H1 (cell line): ENCODE measurements around the gene ESR1. TPM values are rescaled to one million over a fixed set of nuclear protein-coding genes. Genes with fewer than 3 reads are reported as not detected.

Source experiments
- CTCF ChIP-seq, 3 experiments: IDR thresholded peaks; 1 replicate in 2 of 3; 2 replicates in 1 of 3; pipeline versions ENCODE4 v1.5.1 to v1.6.1; 2011; ENCODE audit warnings: low read length in 3 of 3, mild to moderate bottlenecking in 3 of 3, inconsistent platforms in 2 of 3, low read depth in 1 of 3, moderate library complexity in 1 of 3; ENCODE audit not compliant: insufficient read depth in 1 of 3; ENCODE audit errors: control extremely low read depth in 1 of 3
- E2F6 ChIP-seq: IDR thresholded peaks from 2 replicates; pipeline ENCODE4 v1.6.1; 2012; ENCODE audit warnings: inconsistent platforms
- HDAC2 ChIP-seq, 2 experiments: fragments of 300-600 bp in 1 of 2; sonication (generic) in 1 of 2; IDR thresholded peaks; 2 replicates each; pipeline ENCODE4 v1.6.1; 2011 to 2012; ENCODE audit warnings: low read depth in 2 of 2, low read length in 2 of 2, mild to moderate bottlenecking in 2 of 2, moderate library complexity in 2 of 2, borderline replicate concordance in 1 of 2, inconsistent platforms in 1 of 2
- KDM1A ChIP-seq: fragments of 200-600, 300-600 bp; sonication (generic); IDR thresholded peaks from 2 replicates; pipeline ENCODE4 v1.7.1; 2016; ENCODE audit warnings: mild to moderate bottlenecking, low read length, borderline replicate concordance
- RFX5 ChIP-seq: IDR thresholded peaks from 2 replicates; pipeline ENCODE4 v1.6.1; 2011; ENCODE audit warnings: low read depth, low read length, improper control_type of control experiment, borderline replicate concordance
- SP2 ChIP-seq: IDR thresholded peaks from 2 replicates; pipeline ENCODE4 v1.6.1; 2012; ENCODE audit warnings: mild to moderate bottlenecking, low read length, inconsistent platforms
- polyA plus RNA-seq, 7 experiments: library from polyadenylated mRNA; depleted of rRNA in 3 of 7; stranded (reverse) in 5 of 7; unstranded in 2 of 7; fragments of >200 nt in 5 of 7; fragments of 200-250 nt in 2 of 7; gene quantifications; 1 replicate in 5 of 7; 2 replicates in 1 of 7; 4 replicates in 1 of 7; pipeline versions ENCODE4 v1.2.1 to v1.2.3, GENCODE V29; 2011 to 2013; ENCODE audit warnings: missing spikeins in 2 of 7, mixed read lengths in 2 of 7
- total RNA-seq: library from RNA; stranded (reverse); fragmentation: NEBNext Ultra II Directional; extraction: Animal tissue kit (Norgen Biotek cat#: 25700); gene quantifications from 2 replicates; pipeline ENCODE4 v1.2.1, GENCODE V29; 2021
- TF ChIP-seq, protein P1 (sequence below): fragments of 300-600 bp; sonication (generic); IDR thresholded peaks from 2 replicates; pipeline ENCODE4 v1.7.1; 2012; ENCODE audit warnings: low read length, moderate library complexity, mild to moderate bottlenecking, inconsistent platforms; ENCODE audit not compliant: insufficient replicate concordance

ESR1 gene
- total and polyA plus RNA-seq, 2 of the 8 experiments (the other 6 are each of a cell fraction or from before 2014, with no cell fraction given), result 0.03 to 0.17 TPM

- TF ChIP-seq, protein P1, sequence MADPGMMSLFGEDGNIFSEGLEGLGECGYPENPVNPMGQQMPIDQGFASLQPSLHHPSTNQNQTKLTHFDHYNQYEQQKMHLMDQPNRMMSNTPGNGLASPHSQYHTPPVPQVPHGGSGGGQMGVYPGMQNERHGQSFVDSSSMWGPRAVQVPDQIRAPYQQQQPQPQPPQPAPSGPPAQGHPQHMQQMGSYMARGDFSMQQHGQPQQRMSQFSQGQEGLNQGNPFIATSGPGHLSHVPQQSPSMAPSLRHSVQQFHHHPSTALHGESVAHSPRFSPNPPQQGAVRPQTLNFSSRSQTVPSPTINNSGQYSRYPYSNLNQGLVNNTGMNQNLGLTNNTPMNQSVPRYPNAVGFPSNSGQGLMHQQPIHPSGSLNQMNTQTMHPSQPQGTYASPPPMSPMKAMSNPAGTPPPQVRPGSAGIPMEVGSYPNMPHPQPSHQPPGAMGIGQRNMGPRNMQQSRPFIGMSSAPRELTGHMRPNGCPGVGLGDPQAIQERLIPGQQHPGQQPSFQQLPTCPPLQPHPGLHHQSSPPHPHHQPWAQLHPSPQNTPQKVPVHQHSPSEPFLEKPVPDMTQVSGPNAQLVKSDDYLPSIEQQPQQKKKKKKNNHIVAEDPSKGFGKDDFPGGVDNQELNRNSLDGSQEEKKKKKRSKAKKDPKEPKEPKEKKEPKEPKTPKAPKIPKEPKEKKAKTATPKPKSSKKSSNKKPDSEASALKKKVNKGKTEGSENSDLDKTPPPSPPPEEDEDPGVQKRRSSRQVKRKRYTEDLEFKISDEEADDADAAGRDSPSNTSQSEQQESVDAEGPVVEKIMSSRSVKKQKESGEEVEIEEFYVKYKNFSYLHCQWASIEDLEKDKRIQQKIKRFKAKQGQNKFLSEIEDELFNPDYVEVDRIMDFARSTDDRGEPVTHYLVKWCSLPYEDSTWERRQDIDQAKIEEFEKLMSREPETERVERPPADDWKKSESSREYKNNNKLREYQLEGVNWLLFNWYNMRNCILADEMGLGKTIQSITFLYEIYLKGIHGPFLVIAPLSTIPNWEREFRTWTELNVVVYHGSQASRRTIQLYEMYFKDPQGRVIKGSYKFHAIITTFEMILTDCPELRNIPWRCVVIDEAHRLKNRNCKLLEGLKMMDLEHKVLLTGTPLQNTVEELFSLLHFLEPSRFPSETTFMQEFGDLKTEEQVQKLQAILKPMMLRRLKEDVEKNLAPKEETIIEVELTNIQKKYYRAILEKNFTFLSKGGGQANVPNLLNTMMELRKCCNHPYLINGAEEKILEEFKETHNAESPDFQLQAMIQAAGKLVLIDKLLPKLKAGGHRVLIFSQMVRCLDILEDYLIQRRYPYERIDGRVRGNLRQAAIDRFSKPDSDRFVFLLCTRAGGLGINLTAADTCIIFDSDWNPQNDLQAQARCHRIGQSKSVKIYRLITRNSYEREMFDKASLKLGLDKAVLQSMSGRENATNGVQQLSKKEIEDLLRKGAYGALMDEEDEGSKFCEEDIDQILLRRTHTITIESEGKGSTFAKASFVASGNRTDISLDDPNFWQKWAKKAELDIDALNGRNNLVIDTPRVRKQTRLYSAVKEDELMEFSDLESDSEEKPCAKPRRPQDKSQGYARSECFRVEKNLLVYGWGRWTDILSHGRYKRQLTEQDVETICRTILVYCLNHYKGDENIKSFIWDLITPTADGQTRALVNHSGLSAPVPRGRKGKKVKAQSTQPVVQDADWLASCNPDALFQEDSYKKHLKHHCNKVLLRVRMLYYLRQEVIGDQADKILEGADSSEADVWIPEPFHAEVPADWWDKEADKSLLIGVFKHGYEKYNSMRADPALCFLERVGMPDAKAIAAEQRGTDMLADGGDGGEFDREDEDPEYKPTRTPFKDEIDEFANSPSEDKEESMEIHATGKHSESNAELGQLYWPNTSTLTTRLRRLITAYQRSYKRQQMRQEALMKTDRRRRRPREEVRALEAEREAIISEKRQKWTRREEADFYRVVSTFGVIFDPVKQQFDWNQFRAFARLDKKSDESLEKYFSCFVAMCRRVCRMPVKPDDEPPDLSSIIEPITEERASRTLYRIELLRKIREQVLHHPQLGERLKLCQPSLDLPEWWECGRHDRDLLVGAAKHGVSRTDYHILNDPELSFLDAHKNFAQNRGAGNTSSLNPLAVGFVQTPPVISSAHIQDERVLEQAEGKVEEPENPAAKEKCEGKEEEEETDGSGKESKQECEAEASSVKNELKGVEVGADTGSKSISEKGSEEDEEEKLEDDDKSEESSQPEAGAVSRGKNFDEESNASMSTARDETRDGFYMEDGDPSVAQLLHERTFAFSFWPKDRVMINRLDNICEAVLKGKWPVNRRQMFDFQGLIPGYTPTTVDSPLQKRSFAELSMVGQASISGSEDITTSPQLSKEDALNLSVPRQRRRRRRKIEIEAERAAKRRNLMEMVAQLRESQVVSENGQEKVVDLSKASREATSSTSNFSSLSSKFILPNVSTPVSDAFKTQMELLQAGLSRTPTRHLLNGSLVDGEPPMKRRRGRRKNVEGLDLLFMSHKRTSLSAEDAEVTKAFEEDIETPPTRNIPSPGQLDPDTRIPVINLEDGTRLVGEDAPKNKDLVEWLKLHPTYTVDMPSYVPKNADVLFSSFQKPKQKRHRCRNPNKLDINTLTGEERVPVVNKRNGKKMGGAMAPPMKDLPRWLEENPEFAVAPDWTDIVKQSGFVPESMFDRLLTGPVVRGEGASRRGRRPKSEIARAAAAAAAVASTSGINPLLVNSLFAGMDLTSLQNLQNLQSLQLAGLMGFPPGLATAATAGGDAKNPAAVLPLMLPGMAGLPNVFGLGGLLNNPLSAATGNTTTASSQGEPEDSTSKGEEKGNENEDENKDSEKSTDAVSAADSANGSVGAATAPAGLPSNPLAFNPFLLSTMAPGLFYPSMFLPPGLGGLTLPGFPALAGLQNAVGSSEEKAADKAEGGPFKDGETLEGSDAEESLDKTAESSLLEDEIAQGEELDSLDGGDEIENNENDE, result no peak
- TF ChIP-seq E2F6 (no peak), SP2 (no peak), HDAC2 (IDR thresholded peaks at IDR 0.05; ENCODE audit: borderline replicate concordance in 1 of 2, low read depth in 2 of 2, low read length in 2 of 2) (no peak), CTCF (IDR thresholded peaks at IDR 0.05; ENCODE audit: control extremely low read depth in 1 of 3, insufficient read depth in 1 of 3, low read depth in 1 of 3, low read length in 3 of 3) (no peak), KDM1A (no peak), RFX5 (no peak)
Measured at GRCh38 chr6:152166897-152167296, 359.4 kb downstream of the ESR1 start (continued).
